ENCODE measurements around the gene SRMS. TPM values are rescaled to one million over a fixed set of nuclear protein-coding genes. Genes with fewer than 3 reads are reported as not detected.
"Not testable (repeated sequence)": the region's sequence is repeated elsewhere in the genome, so short reads cannot be mapped to it uniquely, and the experiment has no call there.

SRMS gene
- total RNA-seq, 1 donor: not detected

DNA sequence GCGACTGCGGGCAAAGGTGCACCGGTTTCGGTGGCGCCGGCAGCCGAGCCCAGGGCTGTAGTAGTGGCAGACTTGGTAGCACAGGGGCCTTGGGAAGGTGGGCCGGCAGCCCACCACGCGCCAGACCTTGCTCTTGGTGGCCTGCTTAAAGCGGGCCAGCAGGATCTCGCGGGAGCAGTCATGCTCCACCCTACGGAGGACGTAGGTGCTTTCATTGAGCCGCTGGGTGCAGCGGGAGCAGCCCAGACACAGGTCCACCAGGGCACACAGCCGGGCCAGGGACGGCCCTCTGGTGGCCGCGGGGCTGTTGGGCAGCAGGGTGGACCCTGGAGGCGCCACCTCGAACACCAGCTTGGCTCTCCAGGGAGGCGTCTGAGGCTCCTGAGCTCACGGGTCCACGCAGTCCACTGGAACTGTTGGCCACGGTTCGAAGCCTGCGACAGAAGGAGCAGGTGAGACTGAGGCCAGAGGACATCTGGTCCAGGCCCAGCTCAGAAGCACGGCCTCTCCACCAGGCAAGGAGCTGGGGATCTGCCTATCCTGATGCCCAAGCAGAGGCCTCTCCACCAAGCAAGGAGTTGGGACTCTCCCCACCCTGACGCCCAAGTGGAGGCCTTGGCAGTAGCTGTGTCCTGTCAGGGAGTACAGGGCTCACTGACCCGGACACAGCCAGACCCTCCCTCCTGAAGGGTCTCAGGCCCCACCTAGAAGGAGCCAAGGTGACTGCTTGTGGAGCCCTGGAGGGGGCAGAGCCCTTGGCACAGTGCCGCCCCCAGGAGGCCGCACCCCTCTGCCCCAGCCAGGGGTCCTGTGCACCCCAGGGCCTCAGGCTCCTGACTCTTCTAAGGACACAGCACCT, 25.5 kb upstream of the SRMS start:
- peaks cover 40% of the 10 kb centered on the region for H3K4me1 ChIP-seq (ENCODE audit: insufficient read depth, low read length)
- H3K9me3 ChIP-seq (ENCODE audit: low read depth, low read length): no peaks in the 10 kb centered on the region
- H3K4me3 ChIP-seq (ENCODE audit: low read length): peak overlapping the region; percentile 70
- H3K27me3 ChIP-seq (ENCODE audit: insufficient read depth, low read length): no peaks in the 10 kb centered on the region

DNA sequence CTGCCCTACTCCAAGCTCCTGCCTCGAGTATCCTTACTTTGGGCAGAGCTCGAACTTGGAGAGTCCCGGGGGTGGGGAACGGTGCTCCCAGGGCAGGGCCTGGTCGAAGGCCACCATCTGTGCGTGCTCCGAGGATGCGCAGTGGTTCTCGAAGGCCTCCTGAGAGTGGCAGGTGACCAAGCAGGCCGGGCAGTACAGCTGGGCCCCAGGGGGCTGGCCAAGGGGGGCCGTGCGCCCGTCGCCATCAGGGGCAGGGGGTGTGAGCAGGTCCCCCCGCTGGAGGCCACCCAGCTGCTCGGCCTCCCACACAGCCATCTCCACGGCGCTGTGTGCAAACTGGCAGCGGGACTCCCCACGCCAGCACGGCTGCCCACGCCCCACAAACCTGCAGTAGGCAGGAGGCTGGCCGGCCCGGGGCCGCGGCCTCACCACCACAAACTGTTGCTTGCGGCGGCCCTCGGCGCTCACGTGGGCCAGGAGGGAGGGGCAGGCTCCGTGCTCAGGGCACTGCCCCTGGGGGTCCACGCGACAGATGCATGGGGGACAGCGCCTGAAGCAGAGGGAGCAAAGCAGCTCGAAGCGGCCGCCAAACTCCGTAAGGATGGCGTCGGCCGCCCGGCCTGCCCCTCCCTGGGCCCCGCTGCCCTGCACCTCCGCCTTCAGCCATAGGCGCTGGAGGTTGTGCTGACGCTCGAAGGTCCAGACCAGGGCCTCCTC, 24.7 kb upstream of the SRMS start:
- Histone ChIP-seq H3K4me1 (ENCODE audit: insufficient read depth, low read length) (peaks cover 48% of the 10 kb centered on the region), H3K9me3 (ENCODE audit: low read depth, low read length) (no peaks in the 10 kb centered on the region), H3K27me3 (ENCODE audit: insufficient read depth, low read length) (no peaks in the 10 kb centered on the region), H3K4me3 (ENCODE audit: low read length) (no peak overlapping the region)

DNA sequence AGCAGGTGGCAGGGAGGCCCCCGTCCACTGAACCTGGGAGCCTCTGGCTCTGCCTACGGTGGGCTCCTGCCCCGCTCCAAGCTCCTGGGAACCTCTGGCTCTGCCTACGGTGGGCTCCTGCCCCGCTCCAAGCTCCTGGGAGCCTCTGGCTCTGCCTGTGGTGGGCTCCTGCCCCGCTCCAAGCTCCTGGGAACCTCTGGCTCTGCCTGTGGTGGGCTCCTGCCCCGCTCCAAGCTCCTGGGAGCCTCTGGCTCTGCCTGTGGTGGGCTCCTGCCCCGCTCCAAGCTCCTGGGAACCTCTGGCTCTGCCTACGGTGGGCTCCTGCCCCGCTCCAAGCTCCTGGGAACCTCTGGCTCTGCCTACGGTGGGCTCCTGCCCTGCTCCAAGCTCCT, 23.5 kb upstream of the SRMS start:
- not testable (repeated sequence) for H3K4me3 ChIP-seq (ENCODE audit: low read length); H3K9me3 ChIP-seq (ENCODE audit: low read depth, low read length); H3K27me3 ChIP-seq (ENCODE audit: insufficient read depth, low read length)
- peaks cover 55% of the 10 kb centered on the region for H3K4me1 ChIP-seq (ENCODE audit: insufficient read depth, low read length)

DNA sequence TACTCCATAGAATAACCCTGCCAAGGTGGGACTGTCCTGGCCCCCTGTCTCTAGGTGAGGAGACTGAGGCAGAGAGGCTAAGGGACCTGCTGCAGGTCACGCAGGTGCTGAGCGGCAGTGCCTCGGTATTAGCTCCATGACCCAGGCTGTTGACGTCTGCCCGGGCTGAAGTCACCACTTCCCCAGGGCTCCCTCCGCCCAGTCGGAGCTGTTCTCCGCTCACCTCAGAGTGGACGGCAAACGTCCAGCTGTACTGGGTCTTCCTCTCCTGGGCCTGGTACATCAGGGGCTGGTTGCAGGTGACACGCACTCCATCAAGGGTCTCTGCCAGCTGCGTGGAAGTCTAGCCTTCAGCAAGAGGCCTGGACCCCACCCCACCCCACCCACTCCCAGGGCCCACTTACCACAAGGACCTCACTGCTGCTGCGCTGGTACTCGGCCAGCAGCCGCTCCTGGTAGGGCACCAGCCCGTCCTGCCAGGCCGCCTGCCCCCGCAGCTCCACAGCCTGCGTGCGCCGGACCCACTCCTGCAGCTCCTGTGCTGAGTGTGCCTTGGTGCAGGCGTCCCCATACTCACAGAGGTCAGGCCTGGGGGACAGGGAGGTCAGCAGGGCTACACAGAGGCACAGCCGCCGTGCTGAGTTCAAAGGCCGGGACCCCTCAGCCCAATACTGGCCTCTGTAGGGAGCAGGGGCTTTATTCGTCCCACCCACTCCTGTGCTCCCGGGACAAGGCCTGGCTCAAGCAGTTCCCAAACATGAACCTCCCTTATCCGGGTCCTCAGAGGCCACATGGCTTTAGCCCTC, 22.9 kb upstream of the SRMS start:
- Histone ChIP-seq H3K4me1 (ENCODE audit: insufficient read depth, low read length) (peaks cover 55% of the 10 kb centered on the region), H3K4me3 (ENCODE audit: low read length) (no peak overlapping the region), H3K9me3 (ENCODE audit: low read depth, low read length) (no peaks in the 10 kb centered on the region), H3K27me3 (ENCODE audit: insufficient read depth, low read length) (no peaks in the 10 kb centered on the region)

DNA sequence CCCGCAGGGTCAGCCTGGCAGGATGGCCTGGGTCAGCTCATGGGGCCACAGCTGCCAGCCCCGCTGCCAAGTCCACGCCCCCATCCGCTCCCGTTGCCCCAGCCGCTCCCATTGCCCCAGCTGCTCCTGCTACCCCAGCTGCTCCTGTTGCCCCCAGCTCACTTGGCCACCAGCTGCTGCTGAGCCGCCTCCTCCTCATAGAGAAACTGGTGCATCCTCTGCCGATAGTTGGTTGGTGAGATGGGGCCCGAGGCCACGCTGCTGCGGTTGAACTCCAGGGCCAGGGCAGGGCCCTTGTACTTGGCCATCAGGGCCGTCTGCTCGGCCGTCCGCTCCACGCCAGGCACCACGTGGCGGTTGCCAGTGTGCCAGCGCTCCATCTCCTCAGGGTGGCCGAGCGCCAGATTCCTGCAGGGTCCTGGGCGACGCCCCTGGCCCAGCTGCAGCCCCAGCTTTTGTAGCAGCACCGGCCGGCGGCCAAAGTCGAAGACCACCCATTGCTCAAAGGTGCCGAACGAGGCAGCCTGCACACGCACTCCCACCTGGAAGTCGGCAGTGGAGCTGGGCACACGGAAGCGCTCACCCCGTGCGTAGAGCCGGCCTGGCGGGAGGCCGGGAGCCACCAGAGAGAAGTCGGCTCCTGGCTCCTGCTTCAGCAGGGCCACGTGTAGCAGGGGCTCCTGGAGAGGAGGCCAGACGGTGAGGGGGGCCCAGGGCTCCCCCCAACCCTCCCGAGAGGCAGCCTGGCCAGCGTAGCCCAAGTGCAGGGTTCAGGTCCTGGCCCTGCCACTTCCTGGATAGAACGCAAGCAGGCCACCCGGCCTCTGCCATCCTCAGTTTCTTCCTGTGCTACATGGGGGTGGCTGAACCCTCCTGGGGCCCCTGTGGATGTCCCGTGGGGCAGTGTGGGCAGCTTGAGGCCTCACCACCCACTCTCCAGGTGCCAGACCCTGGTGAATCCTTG, 21.7 kb upstream of the SRMS start:
- no peak overlapping the region for H3K4me3 ChIP-seq (ENCODE audit: low read length)
- H3K4me1 ChIP-seq (ENCODE audit: insufficient read depth, low read length): peaks cover 50% of the 10 kb centered on the region
- H3K9me3 ChIP-seq (ENCODE audit: low read depth, low read length): no peaks in the 10 kb centered on the region
- H3K27me3 ChIP-seq (ENCODE audit: insufficient read depth, low read length): no peaks in the 10 kb centered on the region

DNA sequence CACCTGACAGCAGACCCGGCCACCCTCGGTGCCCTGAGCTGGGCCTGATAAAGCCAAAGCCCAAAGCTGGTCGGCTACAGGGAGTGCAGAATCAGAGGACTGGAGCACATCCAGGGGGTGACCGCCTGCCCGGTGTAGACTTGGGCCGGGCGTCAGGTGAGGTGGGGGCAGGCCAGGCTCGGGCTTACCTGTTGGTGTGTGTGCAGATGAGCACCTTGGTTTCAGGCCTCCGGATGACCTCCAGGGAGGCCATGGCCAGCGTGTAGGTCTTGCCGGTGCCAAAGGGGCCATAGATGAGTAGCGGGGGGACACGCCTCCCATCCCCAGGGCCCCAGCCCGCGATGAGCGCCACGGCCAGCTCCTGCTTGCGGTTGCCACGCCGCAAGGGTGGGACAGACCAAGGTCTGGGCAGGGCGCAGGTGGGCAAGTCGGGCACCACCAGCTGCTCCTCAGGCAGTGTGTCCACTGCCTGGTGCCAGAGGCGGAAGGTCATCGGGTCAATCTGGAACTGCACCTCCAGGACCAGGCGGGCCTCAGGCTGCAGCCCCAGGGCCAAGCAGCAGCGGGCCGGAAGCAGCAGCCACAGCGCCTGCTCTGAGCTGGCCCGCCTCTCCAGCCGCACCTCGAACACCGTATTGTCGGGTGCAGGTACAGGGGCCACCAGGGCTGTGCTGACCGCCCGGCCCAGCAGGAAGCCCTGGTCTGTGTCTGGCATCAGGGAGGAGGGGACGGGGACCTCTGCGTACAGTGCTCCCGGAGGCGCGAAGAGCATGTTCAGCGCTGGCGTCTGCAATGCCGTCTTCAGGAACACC, 20.8 kb upstream of the SRMS start:
- Histone ChIP-seq H3K4me3 (ENCODE audit: low read length) (peak overlapping the region; percentile 22), H3K4me1 (ENCODE audit: insufficient read depth, low read length) (peaks cover 46% of the 10 kb centered on the region), H3K27me3 (ENCODE audit: insufficient read depth, low read length) (no peaks in the 10 kb centered on the region), H3K9me3 (ENCODE audit: low read depth, low read length) (no peaks in the 10 kb centered on the region)

DNA sequence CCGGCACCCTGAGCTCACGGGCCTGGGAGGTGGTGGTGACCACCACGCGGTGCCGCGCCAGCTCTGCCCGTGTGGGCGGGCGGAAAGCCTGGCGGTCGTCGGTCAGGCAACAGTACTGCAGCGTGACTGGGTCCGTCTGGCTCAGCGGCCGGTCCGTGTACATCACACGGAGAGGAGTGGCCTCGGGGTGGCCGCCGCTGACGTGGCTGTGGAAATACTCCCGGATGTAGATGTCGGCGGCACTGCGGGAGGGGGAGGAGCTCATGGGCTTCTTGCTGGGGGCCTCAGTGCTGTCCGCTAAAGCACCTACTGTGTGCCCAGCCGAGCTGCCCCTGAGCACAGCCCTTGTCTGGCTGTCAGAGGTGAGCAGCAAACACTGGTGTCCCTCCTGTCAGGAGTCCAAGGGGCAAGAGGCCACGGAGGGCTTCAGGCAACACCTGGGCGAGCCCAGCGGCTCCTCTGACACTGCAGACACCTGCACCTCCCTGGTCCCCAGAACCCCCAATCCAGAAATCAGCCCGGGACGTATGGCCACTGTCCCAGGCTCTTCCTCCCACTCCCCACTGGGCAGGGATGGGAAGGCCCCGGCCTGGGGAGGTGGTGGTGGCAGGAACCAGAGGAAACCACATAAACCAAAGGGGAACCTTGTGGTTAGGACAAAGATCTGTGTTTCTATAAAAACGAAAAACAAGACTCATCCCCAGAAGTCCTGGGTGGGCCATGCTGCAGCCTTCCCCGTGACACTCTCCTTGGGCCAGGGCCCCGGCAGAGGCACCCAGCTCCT, 20.0 kb upstream of the SRMS start:
- Histone ChIP-seq H3K9me3 (ENCODE audit: low read depth, low read length) (no peaks in the 10 kb centered on the region), H3K4me1 (ENCODE audit: insufficient read depth, low read length) (peaks cover 38% of the 10 kb centered on the region), H3K27me3 (ENCODE audit: insufficient read depth, low read length) (no peaks in the 10 kb centered on the region), H3K4me3 (ENCODE audit: low read length) (peak overlapping the region; percentile 25)

DNA sequence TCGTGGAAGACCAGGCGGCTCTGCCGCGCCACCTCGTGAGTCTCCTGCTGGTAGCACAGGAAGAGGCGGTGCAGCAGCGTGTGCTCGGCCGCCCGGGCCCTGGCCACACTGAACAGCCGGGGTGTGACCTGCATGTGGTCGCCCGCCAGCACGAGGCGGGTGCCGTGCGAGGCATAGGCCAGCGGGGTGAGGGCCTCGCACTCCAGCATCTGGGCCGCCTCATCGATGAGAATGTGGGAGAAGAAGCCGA, 19.5 kb upstream of the SRMS start:
- H3K9me3 ChIP-seq (ENCODE audit: low read depth, low read length): no peaks in the 10 kb centered on the region
- H3K27me3 ChIP-seq (ENCODE audit: insufficient read depth, low read length): no peaks in the 10 kb centered on the region
- peaks cover 34% of the 10 kb centered on the region for H3K4me1 ChIP-seq (ENCODE audit: insufficient read depth, low read length)
- no peak overlapping the region for H3K4me3 ChIP-seq (ENCODE audit: low read length)

DNA sequence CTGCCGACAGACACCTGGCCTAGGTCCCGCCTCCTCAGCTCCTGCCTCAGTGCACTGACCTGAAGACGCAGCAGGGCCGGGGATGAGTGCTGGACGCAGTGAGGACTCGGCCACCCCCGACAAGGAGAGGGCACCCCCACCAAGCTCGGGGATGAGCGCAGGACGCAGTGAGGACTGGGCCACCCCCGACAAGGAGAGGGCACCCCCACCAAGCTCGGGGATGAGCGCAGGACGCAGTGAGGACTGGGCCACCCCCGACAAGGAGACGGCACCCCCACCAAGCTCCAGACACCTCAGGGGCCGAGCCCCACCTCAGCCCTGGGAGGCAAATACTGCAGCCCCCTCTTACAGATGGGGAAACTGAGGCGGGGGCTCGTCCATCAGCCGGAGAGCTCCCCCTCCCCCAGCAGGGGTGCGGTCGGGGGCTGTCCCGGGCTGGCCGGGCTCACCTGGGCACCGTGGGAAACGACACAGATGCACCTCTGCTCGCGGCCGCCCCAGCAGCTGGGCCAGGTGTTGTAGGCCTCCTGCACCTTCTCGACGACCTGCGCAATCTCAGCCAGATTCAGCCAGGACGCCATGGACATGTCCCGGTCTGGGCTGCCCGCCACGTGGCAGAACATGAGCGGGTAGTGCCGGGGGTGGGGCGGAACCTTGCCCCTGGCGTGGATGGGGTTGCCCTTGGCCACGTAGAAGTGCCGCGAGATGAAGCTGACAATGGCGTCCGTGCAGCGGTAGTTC, 19.0 kb upstream of the SRMS start:
- Histone ChIP-seq H3K27me3 (ENCODE audit: insufficient read depth, low read length) (no peaks in the 10 kb centered on the region), H3K4me1 (ENCODE audit: insufficient read depth, low read length) (peaks cover 34% of the 10 kb centered on the region), H3K9me3 (ENCODE audit: low read depth, low read length) (no peaks in the 10 kb centered on the region), H3K4me3 (ENCODE audit: low read length) (no peak overlapping the region)

DNA sequence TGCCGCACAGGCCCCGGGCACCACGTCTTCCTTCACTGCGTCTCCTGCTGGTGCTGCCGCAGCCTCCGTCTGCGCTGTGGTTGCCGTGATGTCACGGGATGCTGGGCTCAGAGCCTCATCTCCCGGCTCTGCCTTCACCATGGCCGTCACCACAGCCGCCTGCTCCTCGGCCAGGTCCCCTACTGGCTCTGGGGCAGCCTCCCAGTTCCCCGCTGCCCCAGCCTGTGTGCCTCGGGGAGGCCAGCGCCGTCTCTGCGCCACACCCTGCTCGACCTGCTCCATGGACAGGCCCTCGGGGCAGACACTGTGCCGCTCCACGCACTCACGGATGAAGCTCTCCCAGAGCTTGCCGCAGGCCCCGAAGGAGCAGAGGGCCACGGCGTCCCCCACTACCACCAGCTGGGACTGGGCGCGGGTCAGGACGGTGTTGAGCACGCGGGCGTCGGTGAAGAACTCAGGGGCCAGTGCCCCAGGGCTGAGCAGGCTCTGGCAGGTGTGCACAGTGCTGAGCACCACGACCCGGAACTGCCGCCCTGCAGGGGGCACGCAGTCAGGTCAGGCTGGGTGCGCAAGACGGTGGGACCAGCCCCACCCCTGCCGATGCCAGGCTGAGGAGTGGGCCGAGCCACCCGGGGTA, 18.3 kb upstream of the SRMS start:
- H3K4me3 ChIP-seq (ENCODE audit: low read length): no peak overlapping the region
- no peaks in the 10 kb centered on the region for H3K27me3 ChIP-seq (ENCODE audit: insufficient read depth, low read length)
- H3K9me3 ChIP-seq (ENCODE audit: low read depth, low read length): no peaks in the 10 kb centered on the region

DNA sequence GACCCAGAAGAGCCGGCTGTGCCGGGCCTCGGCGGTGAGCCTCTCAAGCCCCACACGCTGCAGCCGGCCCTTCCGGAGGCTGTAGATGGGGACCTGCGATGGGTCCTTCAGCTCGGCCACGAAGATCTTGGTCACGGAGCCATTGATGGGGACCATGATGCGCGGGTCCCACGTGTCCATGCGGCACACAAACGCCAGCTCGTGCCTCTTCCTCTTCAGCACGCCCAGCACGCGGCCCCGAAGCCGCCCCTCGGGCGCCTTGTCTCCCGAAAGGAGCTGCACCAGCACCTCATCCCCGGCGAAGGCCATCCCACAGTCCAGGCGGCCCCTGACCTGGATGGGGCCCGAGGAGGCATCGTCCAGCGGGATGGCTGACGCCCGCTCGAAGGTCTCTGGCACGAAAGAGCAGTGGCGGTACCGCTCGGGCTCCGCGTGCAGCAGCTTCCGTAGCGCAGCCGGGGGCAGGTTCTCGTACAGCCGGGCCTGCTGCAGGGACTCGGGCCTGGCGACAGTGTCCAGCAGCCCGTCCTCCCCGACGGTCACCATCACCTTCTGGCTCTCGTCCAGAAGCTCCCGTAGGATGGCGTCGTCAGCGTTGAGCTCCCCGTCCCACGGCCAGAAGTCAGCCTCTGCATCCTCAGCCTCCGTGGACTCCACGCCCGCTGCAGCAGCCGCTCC, 17.6 kb upstream of the SRMS start:
- no peaks in the 10 kb centered on the region for H3K27me3 ChIP-seq (ENCODE audit: insufficient read depth, low read length)
- H3K4me1 ChIP-seq (ENCODE audit: insufficient read depth, low read length): peaks cover 34% of the 10 kb centered on the region
- no peaks in the 10 kb centered on the region for H3K9me3 ChIP-seq (ENCODE audit: low read depth, low read length)
- H3K4me3 ChIP-seq (ENCODE audit: low read length): no peak overlapping the region

More for the DNA sequence above, 18.3 kb upstream of the SRMS start:
- H3K4me1 ChIP-seq (ENCODE audit: insufficient read depth, low read length): peaks cover 34% of the 10 kb centered on the region
